GOT3 (cell line): ENCODE measurements around the gene EXOC4.

ENCODE experiments used
- DNase-seq: peaks from one replicate; lab custom pipeline; 2025; ENCODE audit warnings: mixed read lengths; lab: John Stamatoyannopoulos, UW

The EXOC4 gene

GRCh38 chr7:133364959-133365690 lies 112.2 kb downstream of the EXOC4 start:
- DNase-seq, result no peak

- no peak for DNase-seq
These were observed 113.0 kb downstream of the EXOC4 start for GRCh38 chr7:133365917-133366316.

DNA sequence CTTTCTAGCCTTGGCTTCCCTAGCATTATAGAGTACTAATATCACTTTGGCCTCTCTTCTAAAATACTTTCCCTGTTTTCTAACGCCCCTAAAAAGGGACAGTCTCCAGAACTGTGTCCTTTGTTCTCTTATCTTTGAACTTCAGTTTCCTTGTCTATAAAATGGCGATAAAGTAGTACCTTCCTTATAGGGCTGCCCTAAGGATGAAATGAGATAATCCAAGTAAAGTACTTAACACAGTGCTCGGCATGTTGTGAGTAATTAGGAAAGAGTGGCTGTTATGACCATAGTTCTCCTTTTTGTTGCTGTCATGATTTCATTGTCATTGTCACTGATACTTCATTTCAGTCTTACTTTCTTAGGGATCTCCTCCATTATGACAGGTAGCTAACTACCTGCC lies 114.7 kb downstream of the EXOC4 start:
- DNase-seq, result no peak

GRCh38 chr7:133369130-133369529 lies 116.3 kb downstream of the EXOC4 start:
- DNase-seq, result no peak

- no peak for DNase-seq
These were observed 118.7 kb downstream of the EXOC4 start for GRCh38 chr7:133371616-133372015.

GRCh38 chr7:133372337-133372736 lies 119.5 kb downstream of the EXOC4 start:
- no peak for DNase-seq

DNA sequence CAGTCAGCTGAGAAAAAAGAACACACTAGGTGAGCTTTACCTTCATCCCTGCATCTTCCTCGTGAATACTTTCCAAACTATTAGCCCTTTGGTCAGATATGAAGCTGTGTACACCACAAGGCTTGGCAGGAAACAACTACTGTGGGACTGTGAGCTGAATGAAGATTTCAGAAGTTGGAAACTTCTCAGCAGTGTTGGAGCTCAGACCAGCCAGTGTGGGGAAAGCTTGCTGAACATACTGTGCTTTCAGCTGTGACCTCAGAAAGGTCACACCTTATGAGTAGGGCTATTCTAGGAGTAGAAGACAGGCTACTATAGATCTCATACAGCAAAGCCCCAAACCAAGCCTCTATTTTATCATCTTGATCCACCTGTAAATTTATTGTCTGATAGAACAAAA lies 123.6 kb downstream of the EXOC4 start:
- no peak for DNase-seq

DNA sequence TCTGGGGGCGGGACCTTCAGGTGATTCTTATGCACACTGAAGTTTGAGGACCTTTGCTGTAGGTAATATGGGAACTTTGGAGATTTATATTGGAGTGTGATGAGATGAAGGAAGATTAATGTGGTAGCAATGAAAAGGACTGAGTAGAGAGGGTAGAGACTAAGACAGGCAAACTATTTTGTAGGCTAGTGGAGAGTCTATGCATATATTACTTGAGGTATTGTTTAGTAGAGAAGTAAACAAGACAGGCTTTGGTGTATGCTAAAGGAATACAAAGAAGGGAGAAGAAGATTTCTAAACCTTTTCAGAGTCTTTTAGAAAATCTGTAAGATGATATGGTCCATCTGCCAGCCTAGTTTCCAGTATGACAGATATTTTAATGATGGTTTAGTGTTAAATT lies 129.1 kb downstream of the EXOC4 start:
- no peak for DNase-seq

GRCh38 chr7:133382775-133383559 lies 130.1 kb downstream of the EXOC4 start:
- DNase-seq, result no peak

- no peak for DNase-seq
These were observed 133.3 kb downstream of the EXOC4 start for GRCh38 chr7:133386205-133386604.

GRCh38 chr7:133389727-133390126 lies 136.8 kb downstream of the EXOC4 start:
- DNase-seq, result no peak

DNA sequence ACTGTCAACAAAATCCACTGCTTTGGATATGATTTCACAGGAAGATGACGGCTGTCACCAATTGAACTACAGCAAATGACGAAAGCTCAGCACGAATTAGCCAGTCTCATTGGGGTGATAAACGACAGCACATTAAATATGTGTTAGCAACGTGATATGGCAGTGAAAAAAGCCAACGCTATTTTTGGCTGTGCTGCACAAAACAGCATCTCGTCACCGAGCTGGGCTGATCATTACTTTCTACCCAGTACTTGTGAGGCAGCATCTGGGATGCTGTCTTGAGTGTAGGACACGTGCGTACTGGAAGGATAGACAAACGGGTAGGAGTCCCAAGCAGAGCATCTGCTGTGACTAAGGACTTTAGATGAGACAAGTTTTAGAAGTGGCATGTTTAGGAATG lies 138.3 kb downstream of the EXOC4 start:
- no peak for DNase-seq

- DNase-seq, result no peak
These were observed 141.5 kb downstream of the EXOC4 start for GRCh38 chr7:133394369-133394768.

- DNase-seq, result no peak
These were observed 142.7 kb downstream of the EXOC4 start for GRCh38 chr7:133395551-133395950.

DNA sequence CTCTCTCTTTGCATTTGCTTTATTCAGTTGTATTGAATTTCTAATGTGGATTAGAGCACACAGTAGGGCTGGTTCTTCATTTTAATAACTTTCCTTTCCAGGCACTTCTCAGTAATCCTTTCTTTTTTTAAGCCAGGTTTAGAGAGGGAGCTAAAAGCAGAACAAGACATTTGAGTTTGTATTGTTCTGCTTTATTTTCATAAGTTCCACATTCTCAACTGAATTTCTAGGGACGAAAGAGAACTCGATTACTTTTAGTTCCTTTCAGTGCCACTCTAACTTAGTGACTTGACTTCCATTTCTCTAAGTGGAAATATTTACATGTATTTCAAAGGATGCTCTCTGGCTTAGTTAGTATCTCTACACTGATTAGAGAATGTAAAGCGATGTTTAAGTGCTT lies 145.6 kb downstream of the EXOC4 start:
- no peak for DNase-seq

DNA sequence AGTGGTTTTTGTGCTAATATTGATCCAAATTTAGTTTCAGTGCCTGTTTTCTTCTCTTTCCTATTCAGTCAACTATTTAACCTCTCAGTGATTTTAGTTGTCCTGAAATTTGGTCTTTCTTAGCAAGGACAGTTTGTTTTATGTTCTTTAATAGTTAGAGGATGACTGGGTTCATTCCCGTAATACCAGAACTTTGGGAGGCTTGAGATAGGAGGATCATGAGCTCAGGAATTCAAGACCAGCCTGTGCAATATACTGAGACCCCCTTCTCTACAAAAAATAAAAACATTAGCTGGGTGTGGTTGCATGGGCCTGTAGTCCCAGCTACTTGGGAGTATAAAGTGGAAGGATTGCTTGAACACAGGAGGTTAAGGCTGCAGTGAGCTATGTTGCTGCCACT lies 148.3 kb downstream of the EXOC4 start:
- DNase-seq, result no peak

DNA sequence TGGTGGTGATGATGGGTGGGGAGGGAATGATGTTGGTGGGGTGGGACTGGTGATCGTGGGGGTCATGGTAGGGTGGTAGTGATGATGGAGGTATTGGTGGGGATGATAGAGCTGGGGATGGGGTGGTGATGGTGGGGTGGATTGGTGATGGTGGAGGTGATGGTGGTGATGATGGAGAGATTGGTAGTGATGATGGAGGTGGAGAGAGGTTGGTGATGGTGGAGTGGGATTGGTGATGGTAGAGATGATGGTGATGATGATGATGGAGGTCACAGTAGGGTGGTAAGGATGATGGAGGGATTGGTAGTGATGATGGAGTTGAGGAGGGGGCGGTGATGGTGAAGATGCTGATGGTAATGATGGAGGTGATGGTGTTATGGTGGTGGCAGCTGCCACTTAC lies 155.3 kb downstream of the EXOC4 start:
- no peak for DNase-seq

DNA sequence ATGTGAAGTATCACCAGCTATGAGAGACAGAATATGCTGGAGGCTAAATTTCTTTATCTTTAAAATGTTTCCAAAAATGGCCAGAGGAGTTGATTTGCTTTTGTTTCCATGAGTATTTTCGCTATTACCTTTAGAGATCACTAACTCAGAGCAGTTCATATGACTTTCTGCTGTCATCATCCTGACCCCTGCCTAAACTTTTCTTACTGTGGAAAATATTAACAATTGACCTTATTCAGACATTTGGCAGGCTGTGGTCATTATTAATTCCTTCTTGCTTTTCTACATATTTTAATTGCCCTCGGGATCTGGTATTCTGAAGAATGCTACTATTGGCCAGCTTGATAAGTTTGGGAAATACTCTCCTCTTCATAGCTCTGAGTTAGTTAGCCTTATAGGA lies 156.5 kb downstream of the EXOC4 start:
- no peak for DNase-seq

DNA sequence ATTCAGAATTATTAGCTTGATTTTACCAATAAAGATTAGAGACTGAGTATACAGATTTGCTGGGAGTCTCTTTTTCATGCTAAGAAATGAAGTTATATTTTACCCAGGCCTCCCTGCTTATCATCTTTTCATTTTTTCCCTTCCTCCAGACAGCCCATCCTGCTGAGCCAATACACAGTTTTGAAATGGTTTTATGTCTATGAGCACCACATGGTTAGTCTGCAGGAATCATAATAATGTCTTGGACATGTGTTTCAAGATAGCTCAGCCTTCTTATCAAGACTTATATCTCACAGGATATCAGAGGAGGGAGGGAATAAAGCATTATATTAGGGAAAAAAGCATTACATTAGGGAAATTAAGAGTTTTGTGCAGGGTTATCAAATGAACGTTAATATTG lies 157.1 kb downstream of the EXOC4 start:
- DNase-seq, result no peak

- DNase-seq, result no peak
These were observed 158.5 kb downstream of the EXOC4 start for GRCh38 chr7:133411395-133411794.

DNA sequence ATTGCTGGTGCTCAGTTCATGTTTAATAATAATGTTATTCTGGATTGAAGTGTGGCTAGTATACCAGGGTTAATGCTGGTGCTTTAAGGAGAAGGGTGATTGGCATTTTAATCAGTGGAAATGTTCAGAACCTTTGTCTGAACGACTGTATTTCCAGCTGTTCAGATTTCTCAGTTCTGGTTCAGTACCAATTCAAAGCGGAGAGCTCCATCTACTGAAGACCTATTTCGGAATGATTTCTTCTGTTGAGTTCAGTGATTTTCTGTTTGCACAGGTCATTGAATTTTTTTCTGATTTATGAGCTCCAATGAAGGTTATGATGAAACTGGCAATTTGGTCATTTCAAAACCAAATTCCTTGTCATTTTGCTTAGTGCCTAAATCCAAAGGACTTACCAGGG lies 160.1 kb downstream of the EXOC4 start:
- DNase-seq, result no peak

DNA sequence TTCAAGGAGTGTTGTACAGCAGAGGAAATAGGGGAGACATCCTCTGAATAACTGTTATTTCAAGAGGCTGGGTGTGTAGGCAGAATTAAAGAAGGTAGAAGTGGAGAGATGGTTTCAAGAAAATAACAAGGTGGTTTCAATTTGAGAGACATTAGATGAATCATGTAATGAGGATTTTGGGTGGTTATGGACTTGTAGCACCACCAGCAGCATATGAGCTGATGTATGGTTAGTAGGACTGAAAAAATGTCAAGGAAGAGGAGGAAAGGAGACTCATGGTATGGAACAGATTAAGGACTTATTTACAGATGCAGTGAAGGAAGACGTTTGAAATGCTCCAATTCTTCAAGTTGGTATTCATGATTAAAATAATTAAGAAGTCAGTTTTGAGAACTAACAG lies 166.2 kb downstream of the EXOC4 start:
- no peak for DNase-seq

DNA sequence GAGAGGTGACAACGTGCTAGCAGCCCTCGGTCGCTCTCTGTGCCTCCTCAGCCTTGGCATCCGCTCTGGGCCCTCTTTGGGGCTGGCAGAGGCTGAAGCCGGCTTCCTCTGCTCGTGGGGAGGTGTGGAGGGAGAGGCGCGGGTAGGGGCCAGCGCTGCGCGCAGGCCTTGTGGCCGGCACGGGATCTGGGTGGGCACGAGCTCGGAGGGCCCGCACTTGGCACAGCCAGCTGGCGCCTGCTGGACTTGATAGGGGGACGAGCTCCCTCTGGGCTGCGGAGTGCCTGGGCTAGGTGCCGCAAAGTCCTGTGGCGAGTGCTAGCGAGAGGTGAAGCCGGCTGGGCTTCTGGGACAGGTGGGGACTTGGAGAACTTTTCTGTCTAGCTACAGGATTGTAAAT lies 170.7 kb downstream of the EXOC4 start:
- DNase-seq, result no peak

- DNase-seq, result no peak
These were observed 175.4 kb downstream of the EXOC4 start for GRCh38 chr7:133428326-133428725.
